Occipital lobe (tissue), 2 donors: ENCODE results near the gene CD160. TPM values are rescaled to one million over a fixed set of nuclear protein-coding genes. Genes with fewer than 3 reads are reported as not detected.
"Not testable (repeated sequence)": the region's sequence is repeated elsewhere in the genome, so short reads cannot be mapped to it uniquely, and the experiment has no call there.

Experiments used
- DNase-seq: peaks from one replicate; lab custom pipeline; 2025; lab: John Stamatoyannopoulos, UW
- total RNA-seq: library from RNA; depleted of rRNA; stranded (reverse); fragments of >200 nt; gene quantifications from one replicate; pipeline ENCODE4 v1.2.3, GENCODE V29; 2014

Gene CD160
- total RNA-seq, 1 donor from 2014 or later: 0.16 TPM

DNA sequence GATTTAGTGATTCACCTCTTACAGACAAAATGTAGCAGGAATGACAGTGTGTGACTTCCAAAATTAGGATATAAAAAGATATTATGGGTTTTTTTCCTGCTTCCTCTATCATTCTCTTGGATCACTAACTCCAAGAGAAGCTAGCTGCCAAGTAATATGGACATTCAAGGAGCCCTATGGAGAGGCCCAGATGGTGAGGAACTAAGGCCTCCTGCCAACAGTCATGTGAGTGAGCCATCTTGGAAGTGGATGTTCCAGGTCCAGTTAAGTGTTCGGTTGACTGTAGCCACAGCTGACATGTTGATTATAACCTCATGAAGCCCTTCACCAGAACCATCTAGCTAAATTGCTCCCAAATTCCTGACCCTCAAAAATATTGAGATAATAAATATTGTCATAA is 38.8 kb downstream of the CD160 start:
- DNase-seq: no peak

DNA sequence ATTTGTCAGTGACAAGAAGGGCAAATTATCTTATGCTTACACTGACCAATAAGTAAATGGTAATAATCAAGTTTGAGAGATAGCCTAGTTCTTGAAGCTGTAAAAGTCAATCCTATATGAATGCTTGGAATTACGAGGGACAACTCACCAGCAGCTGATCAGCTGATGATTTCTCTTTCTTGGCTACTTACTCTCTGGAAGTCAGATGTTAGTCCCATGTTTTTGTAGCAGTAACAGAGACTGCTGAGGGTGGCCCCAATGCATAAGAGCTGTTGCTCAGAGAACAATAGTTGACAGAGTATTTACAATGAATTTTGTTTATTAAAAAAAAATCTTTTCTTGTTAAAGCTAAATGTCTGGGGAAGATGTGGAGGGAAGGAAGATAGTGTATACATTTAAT is 39.3 kb downstream of the CD160 start:
- no peak for DNase-seq

DNA sequence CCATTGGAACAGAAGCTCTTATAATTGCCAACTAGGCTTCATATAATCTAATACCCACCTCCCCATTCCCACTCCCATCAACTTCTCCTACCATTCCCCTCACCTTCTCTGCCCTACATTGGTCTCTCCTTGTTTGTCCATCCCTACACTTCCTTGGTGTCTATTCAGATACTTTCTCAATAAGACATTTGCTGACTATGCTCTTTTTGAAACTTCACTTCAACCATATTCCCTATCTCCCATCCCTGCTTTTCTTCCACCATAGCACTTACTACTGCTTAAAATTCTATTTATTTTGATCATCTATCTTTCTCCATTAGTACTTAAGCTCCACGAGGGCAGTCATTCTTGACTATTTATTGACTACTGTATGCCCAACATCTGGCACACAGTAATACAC is 40.4 kb downstream of the CD160 start:
- no peak for DNase-seq

DNA sequence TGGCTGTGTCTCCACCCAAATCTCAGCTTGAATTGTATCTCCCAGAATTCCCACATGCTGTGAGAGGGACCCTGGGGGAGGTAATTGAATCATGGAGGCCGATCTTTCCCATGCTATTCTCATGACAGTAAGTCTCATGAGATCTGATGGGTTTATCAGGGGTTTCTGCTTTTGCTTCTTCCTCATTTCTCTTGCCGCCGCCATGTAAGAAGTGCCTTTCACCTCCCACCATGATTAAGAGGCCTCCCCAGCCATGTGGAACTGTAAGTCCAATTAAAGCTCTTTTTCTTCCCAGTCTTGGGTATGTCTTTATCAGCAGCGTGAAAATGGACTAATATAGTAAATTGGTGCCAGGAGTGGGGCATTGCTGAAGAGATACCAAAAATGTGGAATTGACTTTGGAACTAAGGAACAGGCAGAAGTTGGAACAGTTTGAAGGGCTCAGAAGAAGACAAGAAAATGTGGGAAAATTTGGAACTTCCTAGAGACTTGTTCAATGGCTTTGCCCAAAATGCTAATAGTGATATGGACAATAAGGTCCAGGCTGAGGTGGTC is 41.2 kb downstream of the CD160 start:
- not testable (repeated sequence) for DNase-seq

DNA sequence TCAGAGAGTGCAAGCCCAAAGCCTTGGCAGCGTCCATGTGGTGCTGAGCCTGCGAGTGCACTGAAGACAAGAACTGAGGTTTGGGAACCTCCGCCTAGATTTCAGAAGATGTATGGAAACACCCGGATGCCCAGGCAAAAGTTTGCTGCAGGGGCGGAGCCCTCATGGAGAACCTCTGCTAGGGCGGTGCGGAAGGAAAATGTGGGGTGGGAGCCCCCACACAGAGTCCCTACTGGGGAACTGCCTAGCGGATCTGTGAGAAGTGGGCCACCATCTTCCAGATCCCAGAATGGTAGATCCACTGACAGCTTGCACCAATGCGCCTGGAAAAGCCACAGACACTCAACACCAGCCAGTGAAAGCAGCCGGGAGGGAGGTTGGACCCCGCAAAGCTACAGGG is 42.2 kb downstream of the CD160 start:
- DNase-seq: not testable (repeated sequence)

DNA sequence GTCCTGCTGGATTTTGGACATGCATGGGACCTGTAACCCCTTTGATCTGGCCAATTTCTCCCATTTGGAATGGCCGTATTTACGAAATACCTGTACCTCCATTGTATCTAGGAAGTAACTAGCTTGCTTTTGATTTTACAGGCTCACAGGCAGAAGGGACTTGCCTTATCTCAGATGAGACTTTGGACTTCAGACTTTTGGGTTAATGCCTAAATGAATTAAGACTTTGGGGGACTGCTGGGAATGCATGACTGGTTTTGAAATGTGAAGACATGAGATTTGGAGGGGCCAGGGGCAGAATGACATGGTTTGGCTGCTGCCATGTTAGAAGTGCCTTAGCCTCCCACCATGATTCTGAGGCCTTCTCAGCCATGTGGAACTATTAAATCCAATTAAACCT is 42.7 kb downstream of the CD160 start:
- DNase-seq: not testable (repeated sequence)

DNA sequence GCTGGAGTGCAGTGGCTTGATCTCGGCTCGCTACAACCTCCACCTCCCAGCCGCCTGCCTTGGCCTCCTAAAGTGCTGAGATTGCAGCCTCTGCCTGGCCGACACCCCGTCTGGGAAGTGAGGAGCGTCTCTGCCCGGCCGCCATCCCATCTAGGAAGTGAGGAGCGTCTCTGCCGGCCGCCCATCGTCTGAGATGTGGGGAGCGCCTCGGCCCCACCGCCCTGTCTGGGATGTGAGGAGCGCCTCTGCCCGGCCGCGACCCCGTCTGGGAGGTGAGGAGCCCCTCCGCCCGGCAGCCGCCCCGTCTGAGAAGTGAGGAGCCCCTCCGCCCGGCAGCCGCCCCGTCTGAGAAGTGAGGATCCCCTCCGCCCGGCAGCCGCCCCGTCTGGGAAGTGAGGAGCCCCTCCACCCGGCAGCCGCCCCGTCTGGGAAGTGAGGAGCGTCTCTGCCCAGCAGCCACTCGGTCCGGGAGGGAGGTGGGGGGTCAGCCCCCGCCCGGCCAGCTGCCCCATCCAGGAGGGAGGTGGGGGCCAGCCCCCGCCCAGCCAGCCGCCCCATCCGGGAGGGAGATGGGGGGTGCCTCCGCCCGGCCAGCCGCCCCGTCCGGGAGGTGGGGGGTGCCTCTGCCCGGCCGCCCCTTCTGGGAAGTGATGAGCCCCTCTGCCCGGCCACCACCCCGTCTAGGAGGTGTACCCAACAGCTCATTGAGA is 45.1 kb downstream of the CD160 start:
- DNase-seq: not testable (repeated sequence)

DNA sequence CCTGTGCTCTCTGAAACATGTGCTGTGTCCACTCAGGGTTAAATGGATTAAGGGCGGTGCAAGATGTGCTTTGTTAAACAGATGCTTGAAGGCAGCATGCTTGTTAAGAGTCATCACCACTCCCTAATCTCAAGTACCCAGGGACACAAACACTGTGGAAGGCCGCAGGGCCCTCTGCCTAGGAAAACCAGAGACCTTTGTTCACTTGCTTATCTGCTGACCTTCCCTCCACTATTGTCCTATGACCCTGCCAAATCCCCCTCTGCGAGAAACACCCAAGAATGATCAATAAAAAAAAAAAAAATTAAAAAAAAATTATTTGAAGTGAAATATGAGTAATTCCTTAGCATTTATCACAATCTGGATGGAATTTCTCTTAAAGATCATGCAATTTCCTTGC is 45.8 kb downstream of the CD160 start:
- not testable (repeated sequence) for DNase-seq

DNA sequence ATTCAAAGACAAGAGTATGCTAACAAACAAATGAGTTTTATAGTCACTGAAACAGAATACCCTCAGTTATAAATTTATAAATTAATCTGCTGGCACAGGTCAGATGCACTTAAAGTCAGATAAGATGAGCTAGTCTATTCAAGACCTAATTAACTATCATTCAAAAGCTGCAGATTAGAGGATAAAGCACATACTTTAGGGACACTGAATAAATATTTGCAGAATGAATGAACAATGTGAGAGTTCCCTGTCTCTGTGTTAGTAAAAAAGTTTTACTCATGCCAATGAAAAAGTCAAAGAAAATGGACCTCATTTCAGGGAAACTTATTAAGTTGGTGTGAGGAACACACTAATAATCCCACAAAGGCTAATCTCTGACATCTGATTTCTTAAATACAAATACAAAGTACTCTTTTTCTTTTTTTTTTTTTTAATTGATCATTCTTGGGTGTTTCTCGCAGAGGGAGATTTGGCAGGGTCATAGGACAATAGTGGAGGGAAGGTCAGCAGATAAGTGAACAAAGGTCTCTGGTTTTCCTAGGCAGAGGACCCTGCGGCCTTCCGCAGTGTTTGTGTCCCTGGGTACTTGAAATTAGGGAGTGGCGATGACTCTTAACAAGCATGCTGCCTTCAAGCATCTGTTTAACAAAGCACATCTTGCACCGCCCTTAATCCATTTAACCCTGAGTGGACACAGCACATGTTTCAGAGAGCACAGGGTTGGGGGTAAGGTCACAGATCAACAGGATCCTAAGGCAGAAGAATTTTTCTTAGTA is 46.5 kb downstream of the CD160 start:
- DNase-seq: not testable (repeated sequence)

DNA sequence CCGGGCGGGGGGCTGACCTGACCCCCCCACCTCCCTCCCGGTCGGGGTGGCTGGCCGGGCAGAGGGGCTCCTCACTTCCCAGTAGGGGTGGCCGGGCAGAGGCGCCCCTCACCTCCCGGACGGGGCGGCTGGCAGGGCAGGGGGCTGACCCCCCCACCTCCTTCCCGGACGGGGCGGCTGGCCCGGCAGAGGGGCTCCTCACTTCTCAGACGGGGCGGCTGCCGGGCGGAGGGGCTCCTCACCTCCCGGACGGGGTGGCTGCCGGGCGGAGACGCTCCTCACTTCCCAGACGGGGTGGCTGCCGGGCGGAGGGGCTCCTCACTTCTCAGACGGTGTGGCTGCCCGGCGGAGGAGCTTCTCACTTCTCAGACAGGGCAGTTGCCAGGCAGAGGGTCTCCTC is 47.6 kb downstream of the CD160 start:
- not testable (repeated sequence) for DNase-seq

DNA sequence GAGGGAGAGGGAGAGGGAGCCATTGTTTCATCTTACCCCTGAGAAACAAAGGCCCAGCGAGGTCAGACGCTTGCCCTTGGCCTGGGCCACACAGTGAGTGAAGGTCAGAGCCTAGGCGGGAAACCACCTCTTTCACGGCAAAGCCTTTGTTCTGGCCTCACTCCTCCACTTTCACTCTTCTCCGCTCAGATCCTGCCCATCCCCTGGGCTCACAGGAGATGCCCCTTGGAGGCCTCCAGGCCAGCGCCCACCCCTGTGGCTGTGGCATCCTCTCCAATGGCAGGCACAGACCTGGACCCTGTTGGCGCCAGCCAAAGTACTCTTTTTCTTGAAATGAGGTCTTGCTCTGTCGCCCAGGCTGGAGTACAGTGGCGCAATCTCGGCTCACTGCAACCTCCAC is 48.7 kb downstream of the CD160 start:
- DNase-seq: not testable (repeated sequence)

DNA sequence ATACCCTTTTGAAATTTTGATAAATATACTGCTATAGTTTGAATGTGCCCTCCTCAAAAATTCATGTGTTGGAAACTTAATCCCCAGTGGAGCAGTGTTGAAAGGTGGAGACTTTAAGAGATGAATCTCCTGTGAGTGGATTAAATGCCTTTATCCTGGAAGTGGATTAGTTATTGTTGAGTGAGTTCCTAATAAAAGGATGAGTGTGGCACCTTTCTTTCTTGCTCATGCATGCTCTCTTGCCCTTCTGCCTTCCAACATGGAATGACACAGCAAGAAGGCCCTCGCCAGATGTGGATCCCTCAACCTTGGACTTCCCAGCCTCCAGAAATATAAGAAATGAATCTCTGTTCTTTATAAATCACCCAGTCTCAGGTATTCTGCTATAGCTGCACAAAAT is 51.8 kb downstream of the CD160 start:
- no peak for DNase-seq

DNA sequence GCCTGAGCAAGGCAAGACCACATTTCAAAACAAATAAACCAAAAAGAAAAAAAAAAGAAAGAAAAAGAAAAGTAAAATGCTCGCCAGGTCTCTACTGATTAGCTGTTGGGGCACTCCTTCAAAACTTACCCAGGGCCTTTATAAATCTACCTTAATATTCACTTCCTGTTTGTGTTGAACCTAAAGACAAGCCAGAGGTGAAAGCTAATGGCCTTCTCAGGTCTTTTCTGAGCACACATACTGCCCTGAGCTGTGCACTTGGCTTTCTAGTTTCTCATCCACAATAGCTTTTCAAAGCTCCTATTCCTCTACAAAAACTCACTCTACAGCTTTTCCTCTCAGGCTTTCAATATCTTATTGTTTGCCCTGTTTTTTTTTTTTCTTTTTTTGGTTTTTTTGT is 54.1 kb downstream of the CD160 start:
- no peak for DNase-seq

DNA sequence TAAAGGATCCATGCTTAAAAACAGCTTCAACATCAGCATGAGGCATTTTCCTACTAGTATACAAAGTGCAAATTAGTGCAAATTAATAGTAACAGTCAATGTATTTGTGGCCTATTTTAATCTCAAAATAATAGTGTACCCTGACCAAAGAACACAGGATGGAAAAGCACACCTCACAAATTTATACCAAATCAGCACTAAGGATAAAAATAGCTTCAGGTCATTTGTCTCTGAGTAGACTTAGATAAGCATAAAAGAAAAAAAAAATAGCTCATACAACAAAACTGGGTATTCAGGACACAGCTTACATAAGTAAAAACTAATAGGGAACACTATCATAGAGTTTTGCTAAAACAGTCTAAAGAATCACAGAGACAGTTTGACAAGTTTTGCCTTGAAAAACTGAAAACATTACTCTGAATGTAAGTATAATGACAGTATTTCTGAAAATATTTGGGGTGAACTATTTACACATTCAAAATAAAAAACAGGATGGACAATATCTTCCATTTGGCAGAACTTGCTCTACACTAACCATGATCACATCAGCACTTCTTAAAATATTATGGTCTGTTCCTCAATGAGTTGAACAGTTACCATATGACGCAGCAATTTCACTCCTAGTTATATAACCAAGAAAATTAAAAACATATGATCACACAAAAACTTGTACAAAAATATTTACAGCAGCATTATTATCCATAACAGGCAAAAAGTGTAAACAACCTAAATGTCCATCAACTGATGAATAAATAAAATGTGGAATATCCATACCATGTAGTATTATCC is 58.3 kb downstream of the CD160 start:
- no peak for DNase-seq

DNA sequence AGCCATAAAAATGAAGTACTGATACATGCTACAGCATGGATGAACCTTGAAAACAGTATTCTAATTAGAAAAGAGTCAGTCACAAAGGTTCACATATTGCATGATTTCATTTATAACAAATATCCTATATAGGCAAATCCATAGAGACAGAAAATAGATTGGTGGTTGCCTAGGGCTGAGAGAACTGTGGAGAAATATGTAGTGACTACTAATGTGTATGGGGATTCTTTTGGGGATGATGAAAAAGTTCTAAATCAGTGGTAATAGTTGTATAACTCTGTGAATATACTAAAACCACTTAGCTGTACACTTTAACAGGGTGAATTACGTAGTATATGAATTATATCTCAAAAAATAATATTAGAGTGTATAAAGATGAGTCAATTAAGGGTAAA is 58.8 kb downstream of the CD160 start:
- no peak for DNase-seq

DNA sequence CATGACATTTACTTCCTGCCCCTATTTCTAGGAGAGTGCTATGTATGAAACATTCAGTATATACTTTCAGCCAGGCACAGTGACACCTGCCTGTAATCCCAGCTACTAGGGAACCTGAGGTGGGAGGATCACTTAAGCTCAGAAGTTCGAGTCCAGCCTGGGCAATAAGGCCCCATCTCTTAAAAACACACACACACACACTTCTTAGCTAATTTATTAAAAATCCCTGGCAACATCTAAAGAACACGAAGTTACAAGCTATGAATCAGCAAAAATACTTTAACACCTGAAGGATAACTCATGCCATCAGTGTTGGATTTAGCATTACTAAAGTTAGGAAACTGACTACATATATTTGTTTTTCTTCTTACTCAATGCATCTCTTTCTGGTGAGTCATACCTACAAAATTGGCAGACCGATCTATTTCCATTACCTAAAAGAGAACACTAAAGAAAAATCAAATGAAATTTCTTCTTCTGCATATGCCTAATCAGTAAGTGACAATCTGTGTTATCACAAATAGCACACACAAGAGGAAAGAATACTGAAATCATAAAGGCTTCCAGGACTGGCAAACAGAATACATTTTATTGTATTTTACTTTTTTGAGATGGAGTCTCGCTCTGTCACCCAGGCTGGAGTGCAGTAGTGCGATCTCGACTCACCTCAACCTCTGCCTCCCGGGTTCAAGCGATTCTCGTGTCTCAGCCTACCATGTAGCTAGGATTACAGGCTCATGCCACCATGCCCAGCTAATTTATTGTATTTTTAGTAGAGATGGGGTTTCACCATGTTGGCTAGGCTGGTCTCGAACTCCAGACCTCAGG is 63.2 kb downstream of the CD160 start:
- no peak for DNase-seq

DNA sequence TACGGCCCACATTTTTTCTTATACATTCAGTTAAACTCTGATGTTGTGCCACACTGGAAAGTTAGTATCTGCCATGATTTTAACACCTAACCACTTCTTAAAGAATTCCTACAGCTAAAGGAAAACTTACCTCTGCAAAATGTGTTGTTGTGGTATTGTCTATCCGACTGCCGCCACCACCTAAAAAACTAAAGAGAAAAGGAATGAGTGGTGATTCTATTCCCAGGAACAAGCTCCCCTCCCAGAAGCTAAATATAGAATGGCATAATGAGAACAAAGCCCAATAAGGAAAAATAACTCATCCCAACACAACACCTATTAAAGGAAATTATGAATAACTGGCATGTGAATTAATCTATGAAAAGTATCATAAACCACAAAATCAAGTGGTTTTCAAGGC is 65.1 kb downstream of the CD160 start:
- no peak for DNase-seq

DNA sequence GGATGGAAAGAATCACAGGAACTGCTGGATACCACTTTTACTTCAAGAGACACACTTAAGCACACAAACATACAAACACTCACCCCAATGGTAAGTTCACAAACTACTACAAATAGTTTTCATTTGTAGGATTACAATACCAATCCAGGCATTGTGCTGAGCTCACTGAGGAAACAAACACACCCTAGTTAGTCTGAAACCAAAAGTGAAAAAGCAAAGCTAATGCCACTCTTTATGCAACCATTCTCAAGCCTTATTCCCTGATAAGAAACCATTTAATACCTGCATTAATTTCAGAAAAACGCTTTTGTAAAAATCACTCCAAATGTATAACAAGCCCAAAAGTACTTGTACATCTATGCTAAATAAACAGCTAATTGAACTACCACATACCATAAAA is 66.2 kb downstream of the CD160 start:
- no peak for DNase-seq

DNA sequence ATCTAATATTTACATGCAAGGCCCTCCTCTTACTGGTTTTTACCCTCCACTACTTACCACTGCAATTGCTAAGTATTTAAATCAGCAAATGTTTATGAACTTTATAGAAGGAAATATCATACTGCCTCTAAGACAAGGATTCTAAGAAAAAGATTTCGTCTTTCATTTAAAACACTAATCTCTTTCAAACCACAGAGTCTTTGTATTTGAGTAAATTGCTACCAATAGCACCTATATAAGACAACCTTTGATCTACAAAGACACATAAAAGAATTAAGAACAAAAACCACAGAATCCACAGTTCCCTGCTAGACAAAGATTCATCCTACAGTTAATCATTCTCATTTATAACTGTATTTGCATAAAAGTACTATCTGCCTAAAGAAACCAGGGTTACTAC is 67.0 kb downstream of the CD160 start:
- no peak for DNase-seq

DNA sequence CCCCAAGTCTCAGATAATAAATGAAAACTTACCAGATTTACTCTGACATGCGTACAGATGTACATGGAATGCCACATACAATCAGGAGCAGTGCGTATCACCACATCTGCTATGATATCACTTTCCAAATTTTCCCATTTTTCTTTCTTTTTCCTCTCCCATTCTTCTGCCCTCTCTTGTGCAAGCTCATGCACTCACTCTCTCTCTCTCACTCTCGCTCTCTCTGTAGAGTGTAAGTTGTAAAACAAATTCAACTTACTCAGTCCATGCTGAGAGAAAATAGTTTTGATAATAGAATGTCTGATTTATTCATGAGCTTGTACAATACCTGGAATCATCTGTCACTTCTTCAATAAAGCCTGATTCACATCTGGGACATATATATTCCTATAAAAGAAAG is 69.3 kb downstream of the CD160 start:
- DNase-seq: no peak
